ENCODE data around the gene ZIC1.
A peak's percentile ranks its signal among the peaks of the same experiment; 100 is the strongest.

The ZIC1 gene

GRCh38 chr3:147422601-147423536 lies 13.7 kb downstream of the ZIC1 start:
- peak; percentile 76 for DNase-seq

DNA sequence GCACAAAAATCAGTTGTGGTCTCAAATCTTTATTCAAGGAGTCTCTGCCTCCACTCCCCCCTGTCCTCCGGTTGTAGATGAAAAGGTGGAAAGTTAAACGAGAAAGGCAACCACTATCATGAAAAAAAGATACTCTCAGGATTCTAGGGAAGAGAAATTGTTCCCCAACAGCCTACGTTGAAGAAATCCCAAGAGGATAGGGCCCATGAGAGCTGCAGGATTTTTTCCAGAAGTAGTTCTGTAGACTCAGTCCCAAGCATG lies 14.3 kb downstream of the ZIC1 start:
- DNase-seq, result peak; percentile 75

GRCh38 chr3:147423798-147424580 lies 14.8 kb downstream of the ZIC1 start:
- peak; percentile 84 for DNase-seq

- no peak for DNase-seq
These were observed 15.6 kb downstream of the ZIC1 start for GRCh38 chr3:147424581-147425387.

- DNase-seq, result no peak
These were observed 16.3 kb downstream of the ZIC1 start for GRCh38 chr3:147425388-147425850.

DNA sequence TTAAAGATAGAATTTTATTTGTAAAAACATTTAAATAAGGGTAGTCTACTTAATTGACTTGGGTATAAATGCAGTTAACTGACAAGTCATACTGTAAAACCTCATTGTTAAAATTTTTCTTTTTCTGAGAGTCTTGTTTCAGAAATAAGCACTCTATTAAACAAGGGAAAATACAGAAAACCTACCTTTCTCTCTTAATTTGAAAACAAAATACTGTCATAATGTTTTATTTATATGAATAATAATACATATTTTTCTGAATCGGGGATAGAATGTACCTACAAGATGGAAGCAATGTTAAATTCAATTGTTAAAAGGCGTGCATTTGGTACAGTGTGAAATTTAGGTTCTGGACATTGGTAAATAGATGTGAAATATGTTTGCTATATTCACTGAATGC lies 17.8 kb downstream of the ZIC1 start:
- DNase-seq, result no peak

GRCh38 chr3:147427746-147428145 lies 18.6 kb downstream of the ZIC1 start:
- DNase-seq, result no peak

DNA sequence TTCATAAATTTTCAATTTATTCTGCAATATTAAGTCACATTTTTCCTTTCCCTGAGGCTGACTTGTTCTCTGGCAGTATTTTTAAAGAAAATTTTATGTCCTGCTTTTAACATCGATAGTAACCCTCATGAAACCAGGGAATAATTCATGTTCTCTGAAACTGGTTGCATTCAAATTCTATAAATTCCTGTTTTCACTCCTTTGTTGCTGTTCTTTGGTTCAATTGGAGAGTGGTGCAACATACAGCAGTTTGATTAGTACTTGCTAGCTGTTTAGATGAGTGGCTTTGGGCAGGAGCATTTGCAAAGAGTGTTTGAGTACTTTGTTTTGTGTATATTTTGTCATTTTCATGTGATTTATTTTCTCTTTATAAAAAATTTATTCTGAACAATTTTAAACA lies 19.2 kb downstream of the ZIC1 start:
- DNase-seq, result peak; percentile 23

GRCh38 chr3:147428754-147429153 lies 19.6 kb downstream of the ZIC1 start:
- DNase-seq, result no peak

DNA sequence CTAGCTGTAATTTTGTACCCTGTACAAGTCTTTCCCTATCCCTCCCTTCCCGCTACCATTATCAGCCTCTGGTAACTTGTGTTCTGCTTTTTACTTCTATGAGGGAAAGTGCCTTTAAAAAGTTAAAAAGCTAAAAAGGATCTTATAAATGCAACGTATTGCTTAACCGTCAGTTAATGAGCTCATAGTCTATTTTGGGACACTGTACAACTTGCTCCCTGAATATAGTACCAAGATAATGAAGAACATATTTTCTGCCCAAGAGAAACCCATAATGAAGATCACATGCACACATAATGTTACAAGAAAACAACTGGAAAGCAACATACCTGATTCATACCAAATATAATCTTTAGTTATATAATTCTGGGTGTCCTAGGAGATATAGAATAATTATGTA lies 22.6 kb downstream of the ZIC1 start:
- peak; percentile 76 for DNase-seq

DNA sequence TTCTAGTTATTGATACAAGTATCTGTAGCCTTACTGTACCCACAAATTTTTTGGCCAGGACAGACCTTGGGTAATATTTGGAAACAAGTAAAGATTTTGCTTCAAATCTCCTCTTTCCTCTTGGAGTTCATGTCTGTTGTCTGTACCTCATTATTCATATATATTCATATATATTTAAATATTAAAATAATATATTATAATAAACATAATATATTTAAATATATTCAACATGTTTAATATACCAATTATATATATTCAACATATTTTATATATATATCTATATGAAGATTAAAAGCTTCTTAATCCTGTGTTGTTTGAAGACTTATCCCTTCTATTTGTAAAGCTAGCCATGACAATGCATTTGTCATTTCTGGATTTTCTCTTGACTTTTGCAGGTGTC lies 38.1 kb downstream of the ZIC1 start:
- no peak for DNase-seq

- DNase-seq, result no peak
These were observed 40.5 kb downstream of the ZIC1 start for GRCh38 chr3:147449669-147450068.

- DNase-seq, result peak; percentile 26
These were observed 50.0 kb downstream of the ZIC1 start for GRCh38 chr3:147458995-147459704.

DNA sequence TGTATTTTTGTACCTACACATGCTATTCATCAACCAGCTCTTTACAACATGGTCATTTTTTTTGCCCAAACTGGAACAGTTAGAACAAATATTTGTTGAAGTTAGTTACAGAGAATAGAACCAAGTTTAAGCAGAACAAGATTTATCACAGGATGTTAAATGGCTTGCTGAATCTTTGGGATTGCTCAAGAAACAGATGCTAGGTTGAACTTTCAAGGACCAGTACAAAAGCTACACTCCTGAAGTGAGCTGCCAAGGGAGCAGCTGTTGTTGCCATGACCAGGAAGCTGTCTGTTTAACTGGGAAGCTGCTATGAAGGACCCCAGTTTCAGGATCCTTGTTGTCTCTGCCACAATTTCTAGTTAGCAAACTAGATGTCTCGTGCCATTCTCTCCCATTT lies 53.7 kb downstream of the ZIC1 start:
- no peak for DNase-seq

All from fibroblast of skin of scalp (primary cell).